ENCODE data around the gene SEL1L3.

DNA sequence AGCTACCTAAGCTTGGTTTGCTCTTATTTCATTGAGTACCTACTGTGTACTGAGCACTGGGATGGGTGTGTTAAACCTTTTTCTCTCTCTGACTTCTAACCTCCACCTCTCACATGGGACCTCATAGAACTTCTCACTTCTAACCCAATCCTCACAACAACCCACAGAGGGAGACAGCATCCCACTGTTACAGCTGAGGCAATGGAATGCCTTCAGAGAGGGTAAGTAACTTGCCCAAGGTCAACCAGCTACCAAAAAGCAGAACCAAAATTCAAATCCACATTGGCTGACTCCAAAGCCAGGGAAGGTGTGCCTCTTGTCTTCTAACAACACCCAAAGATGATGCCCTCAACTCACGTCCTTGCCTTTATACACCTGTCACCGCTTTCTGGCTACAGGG, 5.4 kb downstream of the SEL1L3 start:
- TF ChIP-seq, protein P1, sequence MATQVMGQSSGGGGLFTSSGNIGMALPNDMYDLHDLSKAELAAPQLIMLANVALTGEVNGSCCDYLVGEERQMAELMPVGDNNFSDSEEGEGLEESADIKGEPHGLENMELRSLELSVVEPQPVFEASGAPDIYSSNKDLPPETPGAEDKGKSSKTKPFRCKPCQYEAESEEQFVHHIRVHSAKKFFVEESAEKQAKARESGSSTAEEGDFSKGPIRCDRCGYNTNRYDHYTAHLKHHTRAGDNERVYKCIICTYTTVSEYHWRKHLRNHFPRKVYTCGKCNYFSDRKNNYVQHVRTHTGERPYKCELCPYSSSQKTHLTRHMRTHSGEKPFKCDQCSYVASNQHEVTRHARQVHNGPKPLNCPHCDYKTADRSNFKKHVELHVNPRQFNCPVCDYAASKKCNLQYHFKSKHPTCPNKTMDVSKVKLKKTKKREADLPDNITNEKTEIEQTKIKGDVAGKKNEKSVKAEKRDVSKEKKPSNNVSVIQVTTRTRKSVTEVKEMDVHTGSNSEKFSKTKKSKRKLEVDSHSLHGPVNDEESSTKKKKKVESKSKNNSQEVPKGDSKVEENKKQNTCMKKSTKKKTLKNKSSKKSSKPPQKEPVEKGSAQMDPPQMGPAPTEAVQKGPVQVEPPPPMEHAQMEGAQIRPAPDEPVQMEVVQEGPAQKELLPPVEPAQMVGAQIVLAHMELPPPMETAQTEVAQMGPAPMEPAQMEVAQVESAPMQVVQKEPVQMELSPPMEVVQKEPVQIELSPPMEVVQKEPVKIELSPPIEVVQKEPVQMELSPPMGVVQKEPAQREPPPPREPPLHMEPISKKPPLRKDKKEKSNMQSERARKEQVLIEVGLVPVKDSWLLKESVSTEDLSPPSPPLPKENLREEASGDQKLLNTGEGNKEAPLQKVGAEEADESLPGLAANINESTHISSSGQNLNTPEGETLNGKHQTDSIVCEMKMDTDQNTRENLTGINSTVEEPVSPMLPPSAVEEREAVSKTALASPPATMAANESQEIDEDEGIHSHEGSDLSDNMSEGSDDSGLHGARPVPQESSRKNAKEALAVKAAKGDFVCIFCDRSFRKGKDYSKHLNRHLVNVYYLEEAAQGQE (IDR thresholded peaks at IDR 0.05; ENCODE audit: insufficient read depth in 1 of 2, low read depth in 2 of 2, low read length in 2 of 2), result no peak
- TF ChIP-seq TAF1 (IDR thresholded peaks at IDR 0.05; ENCODE audit: borderline replicate concordance, insufficient read depth, low read length) (no peak), POLR2AphosphoS5 (IDR thresholded peaks at IDR 0.05; ENCODE audit: low read depth, low read length) (no peak), SIN3A (IDR thresholded peaks at IDR 0.05; ENCODE audit: borderline replicate concordance, insufficient read depth, low read length) (no peak), FOXP2 (optimal IDR thresholded peaks at IDR 0.05; ENCODE audit: borderline replicate concordance, extremely low read depth, extremely low read length, insufficient read depth) (no peak)

All from PFSK-1 (cell line).